CD4-positive, alpha-beta T cell (primary cell): ENCODE data around the gene TTC28. TPM values are rescaled to one million over a fixed set of nuclear protein-coding genes. Genes with fewer than 3 reads are reported as not detected.

ENCODE experiments used
- ATAC-seq: fragments of 200-7000 bp; cut with Tn5 transposase; one replicate; pipeline ENCODE4 v1.10.0; 2022; ENCODE audit warnings: mild to moderate bottlenecking; ENCODE audit not compliant: poor library complexity
- CTCF ChIA-PET: fragments of 350-600 bp; sonication (Branson Sonifier 250); formaldehyde crosslinking; loops from one replicate; lab custom pipeline; 2021; ENCODE audit warnings: antibody characterized with exemption, inconsistent platforms; lab: Charles Lee
- POLR2A ChIA-PET: fragments of 350-600 bp; sonication (Branson Sonifier 250); formaldehyde crosslinking; loops from one replicate; lab custom pipeline; 2021; ENCODE audit warnings: antibody characterized with exemption, inconsistent platforms; lab: Charles Lee
- DNase-seq, 14 experiments: peaks; one replicate each; pipeline ENCODE4 v3.0.0-alpha.2; 2013 to 2020; ENCODE audit warnings: mixed read lengths in 2 of 14
- H3K27ac ChIP-seq, 2 donors: one replicate each; pipeline versions ENCODE4 v1.5.1 to v1.7.0; 2013; ENCODE audit warnings: low read length in 2 of 2, low read depth in 1 of 2, mild to moderate bottlenecking in 1 of 2
- H3K27me3 ChIP-seq, 2 experiments: 1 replicate in 1 of 2; 2 replicates in 1 of 2; pipeline versions ENCODE4 v1.6.1 to v1.7.0; 2013; ENCODE audit warnings: low read length in 2 of 2, control low read depth in 1 of 2, mild to moderate bottlenecking in 1 of 2, moderate library complexity in 1 of 2; ENCODE audit not compliant: insufficient read depth in 2 of 2, control insufficient read depth in 1 of 2
- H3K36me3 ChIP-seq: one replicate; pipeline ENCODE4 v1.6.1; 2013; ENCODE audit warnings: low read length, control low read depth; ENCODE audit not compliant: insufficient read depth
- H3K4me1 ChIP-seq: one replicate; pipeline ENCODE4 v1.6.1; 2013; ENCODE audit warnings: low read length, control low read depth; ENCODE audit not compliant: insufficient read depth
- H3K4me3 ChIP-seq: one replicate; pipeline ENCODE4 v1.5.1; 2013; ENCODE audit warnings: mild to moderate bottlenecking, low read length, moderate library complexity
- H3K9me3 ChIP-seq, 2 experiments: 1 replicate in 1 of 2; 2 replicates in 1 of 2; pipeline versions ENCODE4 v1.6.1 to v1.7.0; 2013; ENCODE audit warnings: low read length in 2 of 2, mild to moderate bottlenecking in 2 of 2, control low read depth in 1 of 2, moderate library complexity in 1 of 2; ENCODE audit not compliant: control insufficient read depth in 1 of 2, insufficient read depth in 1 of 2
- H3K27ac Mint-ChIP-seq: one replicate; pipeline ENCODE4 v1.8.0; 2020; ENCODE audit warnings: mixed read lengths
- H3K27me3 Mint-ChIP-seq: one replicate; pipeline ENCODE4 v1.8.0; 2021; ENCODE audit warnings: mixed read lengths
- H3K36me3 Mint-ChIP-seq: one replicate; pipeline ENCODE4 v1.8.0; 2021; ENCODE audit warnings: low read depth, mixed read lengths
- H3K4me1 Mint-ChIP-seq: one replicate; pipeline ENCODE4 v1.8.0; 2021; ENCODE audit warnings: low read depth, mixed read lengths
- H3K4me3 Mint-ChIP-seq: one replicate; pipeline ENCODE4 v1.8.0; 2020; ENCODE audit warnings: mild to moderate bottlenecking, mixed read lengths
- H3K9me3 Mint-ChIP-seq: one replicate; pipeline ENCODE4 v1.8.0; 2020; ENCODE audit warnings: mixed read lengths
- intact Hi-C, 2 experiments: fragments of 100-400 bp; cut with DNase I in 1 of 2; cut with micrococcal nuclease in 1 of 2; formaldehyde crosslinking; loops; one replicate each; pipeline versions ENCODE4 v1.15.1 to v1.9.0; 2023 to 2025; cut with DNase I, micrococcal nuclease
- total RNA-seq, 174 experiments: library from RNA in 2 of 174; stranded (reverse) in 2 of 174; gene quantifications; one replicate each; pipeline ENCODE4 v1.2.3 and lab custom pipeline; 2021 to 2026
- TF ChIP-seq, protein P1 (sequence below): fragments of 200-600 bp; IDR thresholded peaks from one replicate; pipeline ENCODE4 v1.8.0; 2022; ENCODE audit warnings: antibody characterized with exemption, mild to moderate bottlenecking

The TTC28 gene
- total RNA-seq, 2 experiments from 2014 or later, result 4.6 to 5.7 TPM

GRCh38 chr22:27995801-27996528 lies 683.7 kb downstream of the TTC28 start:
- no peak for DNase-seq
- Histone ChIP-seq H3K4me3 (no peak overlapping the region), H3K4me1 (no peaks in the 10 kb centered on the region), H3K9me3 (no peaks in the 10 kb centered on the region), H3K36me3 (no peaks in the 10 kb centered on the region), H3K27ac (no peak overlapping the region), H3K27me3 (no peaks in the 10 kb centered on the region)
- H3K4me1 Mint-ChIP-seq, result no peaks in the 10 kb centered on the region
- H3K36me3 Mint-ChIP-seq, result no peaks in the 10 kb centered on the region
- ATAC-seq, result no peak
- TF ChIP-seq, protein P1, sequence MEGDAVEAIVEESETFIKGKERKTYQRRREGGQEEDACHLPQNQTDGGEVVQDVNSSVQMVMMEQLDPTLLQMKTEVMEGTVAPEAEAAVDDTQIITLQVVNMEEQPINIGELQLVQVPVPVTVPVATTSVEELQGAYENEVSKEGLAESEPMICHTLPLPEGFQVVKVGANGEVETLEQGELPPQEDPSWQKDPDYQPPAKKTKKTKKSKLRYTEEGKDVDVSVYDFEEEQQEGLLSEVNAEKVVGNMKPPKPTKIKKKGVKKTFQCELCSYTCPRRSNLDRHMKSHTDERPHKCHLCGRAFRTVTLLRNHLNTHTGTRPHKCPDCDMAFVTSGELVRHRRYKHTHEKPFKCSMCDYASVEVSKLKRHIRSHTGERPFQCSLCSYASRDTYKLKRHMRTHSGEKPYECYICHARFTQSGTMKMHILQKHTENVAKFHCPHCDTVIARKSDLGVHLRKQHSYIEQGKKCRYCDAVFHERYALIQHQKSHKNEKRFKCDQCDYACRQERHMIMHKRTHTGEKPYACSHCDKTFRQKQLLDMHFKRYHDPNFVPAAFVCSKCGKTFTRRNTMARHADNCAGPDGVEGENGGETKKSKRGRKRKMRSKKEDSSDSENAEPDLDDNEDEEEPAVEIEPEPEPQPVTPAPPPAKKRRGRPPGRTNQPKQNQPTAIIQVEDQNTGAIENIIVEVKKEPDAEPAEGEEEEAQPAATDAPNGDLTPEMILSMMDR, result no peak
- POLR2A ChIA-PET, result no interaction called here
- intact Hi-C loops, result no loop called here
- CTCF ChIA-PET, result no interaction called here
- H3K27me3 Mint-ChIP-seq, result no peaks in the 10 kb centered on the region
- no peak overlapping the region for H3K27ac Mint-ChIP-seq
- H3K9me3 Mint-ChIP-seq, result no peaks in the 10 kb centered on the region
- no peak overlapping the region for H3K4me3 Mint-ChIP-seq

GRCh38 chr22:27994481-27995331 lies 684.9 kb downstream of the TTC28 start:
- no peaks in the 10 kb centered on the region for H3K4me1 ChIP-seq
- TF ChIP-seq, protein P1, result no peak
- no peak overlapping the region for H3K27ac ChIP-seq
- H3K4me3 Mint-ChIP-seq, result no peak overlapping the region
- ATAC-seq, result no peak
- CTCF ChIA-PET, result no interaction called here
- no peaks in the 10 kb centered on the region for H3K36me3 Mint-ChIP-seq
- H3K27me3 Mint-ChIP-seq, result no peaks in the 10 kb centered on the region
- H3K9me3 Mint-ChIP-seq, result no peaks in the 10 kb centered on the region
- no peaks in the 10 kb centered on the region for H3K4me1 Mint-ChIP-seq
- peak in 1 of 14 experiments; percentile 20 for DNase-seq
- no peak overlapping the region for H3K27ac Mint-ChIP-seq
- POLR2A ChIA-PET, result no interaction called here
- intact Hi-C loops, result no loop called here
- no peaks in the 10 kb centered on the region for H3K27me3 ChIP-seq
- no peak overlapping the region for H3K4me3 ChIP-seq
- no peaks in the 10 kb centered on the region for H3K36me3 ChIP-seq
- H3K9me3 ChIP-seq, result no peaks in the 10 kb centered on the region

- intact Hi-C loops, result no loop called here
- Histone ChIP-seq H3K9me3 (no peaks in the 10 kb centered on the region), H3K4me3 (no peak overlapping the region), H3K27ac (no peak overlapping the region), H3K4me1 (no peaks in the 10 kb centered on the region), H3K36me3 (no peaks in the 10 kb centered on the region), H3K27me3 (no peaks in the 10 kb centered on the region)
- Mint-ChIP-seq H3K27me3 (no peaks in the 10 kb centered on the region), H3K9me3 (no peaks in the 10 kb centered on the region), H3K4me3 (no peak overlapping the region), H3K36me3 (no peaks in the 10 kb centered on the region), H3K27ac (no peak overlapping the region), H3K4me1 (no peaks in the 10 kb centered on the region)
- ATAC-seq, result no peak
- ChIA-PET CTCF (no interaction called here), POLR2A (no interaction called here)
- peak in 1 of 14 experiments; percentile 24 for DNase-seq
- TF ChIP-seq, protein P1, result no peak
Measured at GRCh38 chr22:27993774-27994350, 685.8 kb downstream of the TTC28 start.
